K562 (cell line): ENCODE data around the gene RDH13. TPM values are rescaled to one million over a fixed set of nuclear protein-coding genes. Genes with fewer than 3 reads are reported as not detected.
A peak's percentile ranks its signal among the peaks of the same experiment; 100 is the strongest.

Experiments used
- ATAC-seq: fragments of 200-7000 bp; cut with Tn5 transposase; 3 replicates; pipeline ENCODE4 v1.9.1; 2020; ENCODE audit warnings: moderate library complexity
- BruUV-seq: library from RNA; stranded (reverse); fragments of 400-500 nt; replicated peaks from 2 replicates; lab custom pipeline; 2021; lab: Mats Ljungman, UMichigan
- CTCF ChIA-PET: fragments of 300-600 bp; formaldehyde crosslinking; extraction: SDS; loops from one replicate; lab custom pipeline; 2021; ENCODE audit warnings: low intra/inter-chr PET ratio; lab: Yijun Ruan, JAX
- POLR2A ChIA-PET: fragments of 300-600, 350-650 bp; sonication (Branson Sonifier 250); formaldehyde crosslinking; extraction: SDS; loops from one replicate; lab custom pipeline; 2021; ENCODE audit warnings: antibody characterized with exemption, inconsistent platforms; lab: Yijun Ruan, JAX
- DNase-seq, 4 experiments: peaks; one replicate each; pipeline versions ENCODE4 v3.0.0 to v3.0.0-alpha.2; 2011 to 2018; ENCODE audit warnings: low spot score in 3 of 4, mixed read lengths in 3 of 4; ENCODE audit errors: extremely low read depth in 1 of 4
- FAIRE-seq: peaks from 2 replicates; lab custom pipeline; 2011; peaks lifted over from hg19 to GRCh38; lab: Jason Lieb, UNC
- H2AFZ ChIP-seq: 2 replicates; pipeline ENCODE4 v1.6.0; 2011; ENCODE audit warnings: low read depth, low read length, control low read depth, inconsistent platforms
- H3K27ac ChIP-seq: fragments of 200-600 bp; 3 replicates; pipeline ENCODE4 v1.8.0; 2011; ENCODE audit warnings: low read depth, mild to moderate bottlenecking, control low read depth, inconsistent platforms, low read length, moderate library complexity, mixed read lengths; ENCODE audit errors: extremely low read depth
- H3K27me3 ChIP-seq, 2 experiments: fragments of 300-600 bp in 1 of 2; 2 replicates in 1 of 2; 3 replicates in 1 of 2; pipeline versions ENCODE4 v1.6.0 to v1.8.0; 2011; ENCODE audit warnings: inconsistent platforms in 2 of 2, low read length in 2 of 2, mild to moderate bottlenecking in 1 of 2, mixed read lengths in 1 of 2, moderate library complexity in 1 of 2; ENCODE audit not compliant: control insufficient read depth in 2 of 2, insufficient read depth in 2 of 2
- H3K36me3 ChIP-seq: fragments of 300-600 bp; 3 replicates; pipeline ENCODE4 v1.8.0; 2011; ENCODE audit warnings: mild to moderate bottlenecking, low read length, inconsistent platforms; ENCODE audit not compliant: control insufficient read depth, insufficient read depth
- H3K4me1 ChIP-seq, 2 experiments: fragments of 200-600 bp in 1 of 2; replicated peaks in 1 of 2; 2 replicates in 1 of 2; 3 replicates in 1 of 2; pipeline versions ENCODE4 v1.5.1 to v1.8.0; 2011; ENCODE audit warnings: inconsistent platforms in 2 of 2, low read length in 2 of 2, mild to moderate bottlenecking in 1 of 2, mixed read lengths in 1 of 2, moderate library complexity in 1 of 2; ENCODE audit not compliant: control insufficient read depth in 2 of 2, insufficient read depth in 2 of 2
- H3K4me2 ChIP-seq: 2 replicates; pipeline ENCODE4 v1.6.1; 2011; ENCODE audit warnings: low read length, control low read depth, inconsistent platforms, mixed read lengths; ENCODE audit not compliant: insufficient read depth
- H3K4me3 ChIP-seq: fragments of 200-600 bp; sonication (generic), shearing (Covaris generic); 2 replicates; pipeline ENCODE4 v1.5.1; 2016; ENCODE audit warnings: control low read depth, inconsistent platforms
- H3K79me2 ChIP-seq: fragments of 200-600 bp; 3 replicates; pipeline ENCODE4 v1.8.0; 2011; ENCODE audit warnings: low read length, inconsistent platforms; ENCODE audit not compliant: control insufficient read depth, insufficient read depth
- H3K9ac ChIP-seq, 2 experiments: 2 replicates each; pipeline versions ENCODE4 v1.6.0 to v1.6.1; 2011; ENCODE audit warnings: low read depth in 2 of 2, low read length in 2 of 2, control low read depth in 1 of 2, inconsistent platforms in 1 of 2, mild to moderate bottlenecking in 1 of 2, mixed read lengths in 1 of 2; ENCODE audit not compliant: insufficient read depth in 1 of 2
- H3K9me1 ChIP-seq: one replicate; pipeline ENCODE4 v1.6.0; 2011; ENCODE audit warnings: inconsistent platforms, mild to moderate bottlenecking, low read length, moderate library complexity; ENCODE audit not compliant: control insufficient read depth, insufficient read depth
- H3K9me3 ChIP-seq: replicated peaks from 2 replicates; pipeline ENCODE4 v1.5.1; 2011; ENCODE audit warnings: low read depth, low read length, inconsistent platforms; ENCODE audit not compliant: control insufficient read depth, insufficient read depth
- H4K20me1 ChIP-seq: replicated peaks from 2 replicates; pipeline ENCODE4 v1.6.1; 2011; ENCODE audit warnings: low read length, inconsistent platforms, mixed read lengths; ENCODE audit not compliant: control insufficient read depth, insufficient read depth
- BCLAF1 ChIP-seq, 2 experiments: fragments of 450-650 bp in 1 of 2; IDR thresholded peaks; 2 replicates each; pipeline ENCODE4 v1.6.1; 2011 to 2017; ENCODE audit warnings: low read depth in 2 of 2, antibody characterized with exemption in 1 of 2, borderline replicate concordance in 1 of 2, low read length in 1 of 2, mild to moderate bottlenecking in 1 of 2, mixed read lengths in 1 of 2; ENCODE audit not compliant: control insufficient read depth in 1 of 2
- MTA3 ChIP-seq: fragments of 450-650 bp; formaldehyde crosslinking; IDR thresholded peaks from 2 replicates; pipeline ENCODE4 v1.6.1; 2017; ENCODE audit warnings: mild to moderate bottlenecking, borderline replicate concordance
- POLR2G ChIP-seq: fragments of 200-400 bp; formaldehyde crosslinking; IDR thresholded peaks from 2 replicates; pipeline ENCODE4 v1.6.1; 2017; ENCODE audit warnings: low read depth, mild to moderate bottlenecking, antibody characterized with exemption, low read length, moderate library complexity
- TFE3 ChIP-seq: fragments of 450-650 bp; formaldehyde crosslinking; IDR thresholded peaks from 2 replicates; pipeline ENCODE4 v1.4.0; 2020; ENCODE audit warnings: mild to moderate bottlenecking, mixed read lengths
- ZNF212 ChIP-seq: fragments of 450-650 bp; formaldehyde crosslinking; IDR thresholded peaks from 2 replicates; pipeline ENCODE4 v1.4.0; 2020; ENCODE audit warnings: mild to moderate bottlenecking
- WGBS: fragments of 100-300 bp; shearing (Covaris generic); methylation state at CpG from one replicate; pipeline ENCODE4 v1.1.6; 2016; ENCODE audit warnings: low coverage, mixed read lengths; ENCODE audit not compliant: insufficient coverage; ENCODE audit errors: missing lambda C conversion rate; 5-methylcytosine and 5-hydroxymethylcytosine counted together
- in situ Hi-C: fragments of 300-500 bp; cut with MboI; formaldehyde crosslinking; loops from 4 replicates; pipeline ENCODE4 v1.15.0; 2018; ENCODE audit warnings: inconsistent platforms, mixed read lengths
- intact Hi-C: fragments of 100-400 bp; cut with micrococcal nuclease; formaldehyde crosslinking; loops from 2 replicates; pipeline ENCODE4 v1.14.2; 2022
- polyA plus RNA-seq, 8 experiments: library from polyadenylated mRNA; depleted of rRNA in 4 of 8; stranded (reverse) in 5 of 8; unstranded in 3 of 8; fragments of >200 nt; fragmentation: Nextera tagmentation in 2 of 8; fragmentation: Illumina TruSeq in 1 of 8; extraction: Ambion mirVana in 2 of 8; extraction: Trizol in 1 of 8; gene quantifications; 2 replicates each; pipeline versions ENCODE4 v1.2.1 to v1.2.3, GENCODE V29; 2011 to 2014; ENCODE audit warnings: inconsistent platforms in 1 of 8, missing spikeins in 1 of 8
- total RNA-seq, 7 experiments: library from RNA; depleted of rRNA in 6 of 7; stranded (reverse); fragments of >200 nt in 6 of 7; fragmentation: Illumina TruSeq in 2 of 7; extraction: Trizol in 2 of 7; gene quantifications; 2 replicates each; pipeline versions ENCODE4 v1.2.1 to v1.2.3, GENCODE V29; 2011 to 2021; ENCODE audit warnings: low replicate concordance in 1 of 7

Gene RDH13
- total and polyA plus RNA-seq, 9 of the 15 experiments (the other 6 are each of a cell fraction or from before 2014, with no cell fraction given), result 7.5 to 70.3 (median 39.5) TPM

GRCh38 chr19:55103190-55103589, 40.2 kb upstream of the RDH13 start:
- peaks cover 15% of the 10 kb centered on the region for H3K79me2 ChIP-seq
- no peaks in the 10 kb centered on the region for H3K27me3 ChIP-seq
- no peak overlapping the region for H3K4me3 ChIP-seq
- BruUV-seq, result no TSS peak
- in situ Hi-C loops, result no loop called here
- peaks cover 65% of the 10 kb centered on the region for H3K36me3 ChIP-seq
- FAIRE-seq (peak; percentile 15), DNase-seq (no peak), ATAC-seq (no peak)
- intact Hi-C loops, result no loop called here
- H3K27ac ChIP-seq, result no peak overlapping the region
- H3K4me1 ChIP-seq, result peaks cover 2 to 30% of the 10 kb centered on the region in 2 experiments; a peak in 3 of 5 replicates
- no peaks in the 10 kb centered on the region for H3K9me3 ChIP-seq
- no peak overlapping the region for H3K4me2 ChIP-seq
- 0 out of 2 replicates have a peak, but pooled peaks cover 4% of the 10 kb centered on the region for H4K20me1 ChIP-seq
- ChIA-PET POLR2A (no interaction called here), CTCF (no interaction called here)
- peaks cover 3% of the 10 kb centered on the region for H3K9me1 ChIP-seq
- H3K9ac ChIP-seq, result 0 out of 4 replicates have a peak overlapping the region, but pooled peaks of 1 of the 2 experiments have one; percentile 35
- TF ChIP-seq MTA3 (no peak), POLR2G (0 out of 2 replicates have a peak, but pooled peaks have one; percentile 23)
- no peak overlapping the region for H2AFZ ChIP-seq
- 92% methylated on average over 7 of the region's 9 CpGs for WGBS

- POLR2A ChIA-PET, result no interaction called here
- no TSS peak for BruUV-seq
- Histone ChIP-seq H3K4me1 (peaks cover 2 to 33% of the 10 kb centered on the region in 2 experiments; a peak in 3 of 5 replicates), H3K9ac (no peak overlapping the region; a peak in 1 of 4 replicates), H4K20me1 (0 out of 2 replicates have a peak, but pooled peaks cover 3% of the 10 kb centered on the region), H3K27me3 (no peaks in the 10 kb centered on the region), H3K4me2 (no peak overlapping the region), H3K36me3 (peaks cover 59% of the 10 kb centered on the region), H3K4me3 (no peak overlapping the region), H3K27ac (no peak overlapping the region), H3K9me3 (no peaks in the 10 kb centered on the region), H3K79me2 (peaks cover 8% of the 10 kb centered on the region), H3K9me1 (peaks cover 3% of the 10 kb centered on the region), H2AFZ (no peak overlapping the region)
- ATAC-seq (no peak), DNase-seq (no peak), FAIRE-seq (no peak)
- CTCF ChIA-PET, result no interaction called here
- 76% methylated on average over 7 of the region's 10 CpGs for WGBS
- intact Hi-C loops (no loop called here), in situ Hi-C loops (no loop called here)
- TF ChIP-seq TFE3 (CRISPR knock-in tag) (peak; percentile 13; the same call in 1 of the 2 replicates), BCLAF1 (IDR thresholded peaks at IDR 0.05; ENCODE audit: borderline replicate concordance in 1 of 2, control insufficient read depth in 1 of 2, low read depth in 2 of 2, low read length in 1 of 2) (no peak), ZNF212 (CRISPR knock-in tag) (no peak)
These were observed 38.3 kb upstream of the RDH13 start for GRCh38 chr19:55101261-55101660.
